Measurements from ENCODE around the gene CAMK1D. TPM values are rescaled to one million over a fixed set of nuclear protein-coding genes. Genes with fewer than 3 reads are reported as not detected.

The CAMK1D gene
- total RNA-seq, 2 experiments from 2014 or later = 28.8 to 35.3 TPM

DNA sequence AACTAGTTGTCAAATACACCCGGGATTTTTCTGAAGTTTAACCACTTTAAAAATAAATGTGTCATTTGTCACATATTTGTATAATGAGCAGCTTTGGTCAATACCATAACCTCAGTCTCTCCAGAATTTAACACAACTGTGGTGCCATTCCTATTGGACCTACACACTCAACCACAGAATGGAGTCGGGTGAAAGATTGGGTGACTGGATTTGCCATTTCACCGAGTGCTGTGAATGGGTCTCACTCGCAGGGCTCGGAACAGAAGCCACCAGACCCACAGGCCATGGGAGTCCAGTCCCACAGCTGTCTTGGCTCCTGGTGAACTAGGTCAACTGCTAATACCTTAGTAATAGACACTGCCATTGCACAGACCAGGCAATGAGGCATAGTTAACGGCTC, 353.8 kb downstream of the CAMK1D start:
- CTCF ChIA-PET = no interaction called here
- H3K27ac ChIP-seq (ENCODE audit: low read depth in 1 of 2, low read length in 2 of 2) = no peak overlapping the region
- H3K27ac Mint-ChIP-seq = no peak overlapping the region
- no peak for DNase-seq
- H3K4me1 Mint-ChIP-seq (ENCODE audit: low read depth) = peaks cover 13% of the 10 kb centered on the region
- TF ChIP-seq, protein P1, sequence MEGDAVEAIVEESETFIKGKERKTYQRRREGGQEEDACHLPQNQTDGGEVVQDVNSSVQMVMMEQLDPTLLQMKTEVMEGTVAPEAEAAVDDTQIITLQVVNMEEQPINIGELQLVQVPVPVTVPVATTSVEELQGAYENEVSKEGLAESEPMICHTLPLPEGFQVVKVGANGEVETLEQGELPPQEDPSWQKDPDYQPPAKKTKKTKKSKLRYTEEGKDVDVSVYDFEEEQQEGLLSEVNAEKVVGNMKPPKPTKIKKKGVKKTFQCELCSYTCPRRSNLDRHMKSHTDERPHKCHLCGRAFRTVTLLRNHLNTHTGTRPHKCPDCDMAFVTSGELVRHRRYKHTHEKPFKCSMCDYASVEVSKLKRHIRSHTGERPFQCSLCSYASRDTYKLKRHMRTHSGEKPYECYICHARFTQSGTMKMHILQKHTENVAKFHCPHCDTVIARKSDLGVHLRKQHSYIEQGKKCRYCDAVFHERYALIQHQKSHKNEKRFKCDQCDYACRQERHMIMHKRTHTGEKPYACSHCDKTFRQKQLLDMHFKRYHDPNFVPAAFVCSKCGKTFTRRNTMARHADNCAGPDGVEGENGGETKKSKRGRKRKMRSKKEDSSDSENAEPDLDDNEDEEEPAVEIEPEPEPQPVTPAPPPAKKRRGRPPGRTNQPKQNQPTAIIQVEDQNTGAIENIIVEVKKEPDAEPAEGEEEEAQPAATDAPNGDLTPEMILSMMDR (IDR thresholded peaks at IDR 0.05) = no peak
- POLR2A ChIA-PET = no interaction called here
- H3K4me3 ChIP-seq (ENCODE audit: low read length) = no peak overlapping the region
- ATAC-seq (ENCODE audit: poor library complexity) = no peak
- H3K9me3 ChIP-seq (ENCODE audit: control insufficient read depth in 1 of 2, insufficient read depth in 1 of 2, low read length in 2 of 2) = no peaks in the 10 kb centered on the region
- no peaks in the 10 kb centered on the region for H3K4me1 ChIP-seq (ENCODE audit: insufficient read depth, low read length)
- intact Hi-C loops (cut with DNase I, micrococcal nuclease) = no loop called here
- H3K27me3 Mint-ChIP-seq = no peaks in the 10 kb centered on the region
- H3K4me3 Mint-ChIP-seq = no peak overlapping the region
- peaks cover 3% of the 10 kb centered on the region for H3K36me3 Mint-ChIP-seq (ENCODE audit: low read depth)
- no peaks in the 10 kb centered on the region for H3K36me3 ChIP-seq (ENCODE audit: insufficient read depth, low read length)
- H3K9me3 Mint-ChIP-seq = no peaks in the 10 kb centered on the region
- no peaks in the 10 kb centered on the region for H3K27me3 ChIP-seq (ENCODE audit: control insufficient read depth in 1 of 2, insufficient read depth in 2 of 2, low read length in 2 of 2)

DNA sequence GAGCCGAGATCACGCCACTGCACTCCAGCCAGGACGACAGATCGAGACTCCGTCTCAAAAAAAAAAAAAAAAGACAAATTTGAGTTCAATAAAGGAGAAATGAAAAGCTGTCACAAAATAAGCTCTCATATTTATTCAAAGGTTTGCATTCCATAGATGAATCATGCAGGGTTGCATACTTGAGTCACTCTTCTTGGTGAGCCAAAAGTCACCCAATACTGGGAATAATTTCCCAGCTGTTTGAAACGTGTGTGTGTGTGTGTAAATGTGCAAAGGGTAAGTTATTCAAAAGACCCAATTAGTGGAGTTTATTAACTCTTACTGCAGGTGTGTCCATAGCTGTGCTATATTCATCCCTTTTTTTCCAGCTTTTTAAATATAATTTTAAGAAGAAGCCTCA, 354.5 kb downstream of the CAMK1D start:
- Mint-ChIP-seq H3K27me3 (no peaks in the 10 kb centered on the region), H3K4me1 (ENCODE audit: low read depth) (peaks cover 13% of the 10 kb centered on the region), H3K9me3 (no peaks in the 10 kb centered on the region), H3K36me3 (ENCODE audit: low read depth) (peaks cover 3% of the 10 kb centered on the region), H3K4me3 (no peak overlapping the region), H3K27ac (no peak overlapping the region)
- H3K36me3 ChIP-seq (ENCODE audit: insufficient read depth, low read length) = no peaks in the 10 kb centered on the region
- H3K27ac ChIP-seq (ENCODE audit: low read depth in 1 of 2, low read length in 2 of 2) = no peak overlapping the region
- no peaks in the 10 kb centered on the region for H3K27me3 ChIP-seq (ENCODE audit: control insufficient read depth in 1 of 2, insufficient read depth in 2 of 2, low read length in 2 of 2)
- H3K4me1 ChIP-seq (ENCODE audit: insufficient read depth, low read length) = no peaks in the 10 kb centered on the region
- DNase-seq (no peak), ATAC-seq (ENCODE audit: poor library complexity) (no peak)
- TF ChIP-seq, protein P1 (IDR thresholded peaks at IDR 0.05) = no peak
- no peaks in the 10 kb centered on the region for H3K9me3 ChIP-seq (ENCODE audit: control insufficient read depth in 1 of 2, insufficient read depth in 1 of 2, low read length in 2 of 2)
- POLR2A ChIA-PET = no interaction called here
- CTCF ChIA-PET = no interaction called here
- intact Hi-C loops (cut with DNase I, micrococcal nuclease) = no loop called here
- no peak overlapping the region for H3K4me3 ChIP-seq (ENCODE audit: low read length)

DNA sequence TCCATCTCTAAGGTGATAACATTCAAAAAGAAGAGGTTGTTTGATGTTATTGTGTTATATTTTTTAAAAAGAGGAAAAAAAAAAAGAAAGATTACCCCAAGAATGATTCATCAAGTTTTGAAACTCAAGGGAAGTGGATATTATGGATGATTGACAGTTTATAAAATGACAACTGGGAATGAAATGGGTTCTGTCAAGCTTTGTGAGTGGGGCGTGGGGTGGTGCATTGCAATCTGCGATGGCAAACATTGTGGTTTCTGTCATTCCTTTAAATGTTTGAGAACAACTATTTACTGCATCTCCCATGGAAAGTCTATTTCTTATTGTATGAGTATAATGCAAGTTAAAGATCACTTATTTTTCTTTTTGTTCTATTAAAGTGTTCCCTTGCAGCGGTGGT, 355.1 kb downstream of the CAMK1D start:
- ChIA-PET CTCF (no interaction called here), POLR2A (no interaction called here)
- Mint-ChIP-seq H3K27me3 (no peaks in the 10 kb centered on the region), H3K4me1 (ENCODE audit: low read depth) (peaks cover 9% of the 10 kb centered on the region), H3K27ac (no peak overlapping the region), H3K4me3 (no peak overlapping the region), H3K9me3 (no peaks in the 10 kb centered on the region), H3K36me3 (ENCODE audit: low read depth) (peaks cover 3% of the 10 kb centered on the region)
- DNase-seq = no peak
- no peaks in the 10 kb centered on the region for H3K4me1 ChIP-seq (ENCODE audit: insufficient read depth, low read length)
- no peak overlapping the region for H3K27ac ChIP-seq (ENCODE audit: low read depth in 1 of 2, low read length in 2 of 2)
- no peak for ATAC-seq (ENCODE audit: poor library complexity)
- H3K36me3 ChIP-seq (ENCODE audit: insufficient read depth, low read length) = no peaks in the 10 kb centered on the region
- TF ChIP-seq, protein P1 (IDR thresholded peaks at IDR 0.05) = no peak
- H3K4me3 ChIP-seq (ENCODE audit: low read length) = no peak overlapping the region
- H3K27me3 ChIP-seq (ENCODE audit: control insufficient read depth in 1 of 2, insufficient read depth in 2 of 2, low read length in 2 of 2) = no peaks in the 10 kb centered on the region
- no peaks in the 10 kb centered on the region for H3K9me3 ChIP-seq (ENCODE audit: control insufficient read depth in 1 of 2, insufficient read depth in 1 of 2, low read length in 2 of 2)
- intact Hi-C loops (cut with DNase I, micrococcal nuclease) = no loop called here

Measured in CD4-positive, alpha-beta T cell (primary cell).